Cardiac septum (tissue), 1 donor: ENCODE measurements around the gene PRDX2. TPM values are rescaled to one million over a fixed set of nuclear protein-coding genes. Genes with fewer than 3 reads are reported as not detected.

Experiments used
- DNase-seq: peaks from one replicate; pipeline ENCODE4 v3.0.0-alpha.2; 2020; ENCODE audit warnings: low spot score
- intact Hi-C: fragments of 100-400 bp; cut with DNase I; formaldehyde crosslinking; loops from one replicate; pipeline ENCODE4 v1.14.0; 2022
- total RNA-seq: library from RNA; stranded (reverse); fragmentation: NEBNext Ultra II Directional; extraction: Animal tissue kit (Norgen Biotek cat#: 25700); gene quantifications from one replicate; pipeline ENCODE4 v1.2.1, GENCODE V29; 2021
- donor health status: DM: no; HTN: no; CAD: no.

The PRDX2 gene
- total RNA-seq, 1 donor from 2014 or later: 595 TPM

- intact Hi-C loops: loop anchor here (5.0 to 10.0 kb wide), 3 partner anchors 34 to 1048 kb away; partner anchors contain the start of gene TNPO2
Observed at GRCh38 chr19:12796146-12797071, 5.2 kb downstream of the PRDX2 start.

DNA sequence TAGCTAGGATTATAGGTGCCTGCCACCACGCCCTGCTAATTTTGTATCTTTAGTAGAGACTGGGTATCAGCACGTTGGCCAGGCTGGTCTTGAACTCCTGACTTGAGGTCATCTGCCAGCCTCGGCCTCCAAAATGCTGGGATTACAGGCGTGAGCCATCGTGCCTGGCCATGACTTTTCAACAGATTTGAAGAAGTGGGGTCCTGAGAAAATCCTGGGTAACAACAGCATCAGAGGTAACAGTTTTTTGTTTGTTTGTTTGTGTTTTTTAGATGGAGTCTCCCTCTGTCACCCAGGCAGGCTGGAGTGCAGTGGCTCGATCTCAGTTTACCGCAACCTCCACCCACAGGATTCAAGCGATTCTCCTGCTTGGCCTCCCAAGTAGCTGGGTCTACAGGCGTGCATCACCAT, 6.6 kb downstream of the PRDX2 start:
- no peak for DNase-seq

More at GRCh38 chr19:12796146-12797071, 5.2 kb downstream of the PRDX2 start:
- peak; percentile 94 for DNase-seq

GRCh38 chr19:12794196-12794941, 7.2 kb downstream of the PRDX2 start:
- intact Hi-C loops: loop anchor here (1.0 to 10.0 kb wide), 3 partner anchors 16 to 1050 kb away; partner anchors contain the start of genes IER2 and STX10
- DNase-seq: no peak

More for the DNA sequence above, 6.6 kb downstream of the PRDX2 start:
- intact Hi-C loops: loop anchor here (1.0 to 10.0 kb wide), 5 partner anchors 17 to 1050 kb away; partner anchors contain the start of genes IER2, STX10 and TNPO2

DNA sequence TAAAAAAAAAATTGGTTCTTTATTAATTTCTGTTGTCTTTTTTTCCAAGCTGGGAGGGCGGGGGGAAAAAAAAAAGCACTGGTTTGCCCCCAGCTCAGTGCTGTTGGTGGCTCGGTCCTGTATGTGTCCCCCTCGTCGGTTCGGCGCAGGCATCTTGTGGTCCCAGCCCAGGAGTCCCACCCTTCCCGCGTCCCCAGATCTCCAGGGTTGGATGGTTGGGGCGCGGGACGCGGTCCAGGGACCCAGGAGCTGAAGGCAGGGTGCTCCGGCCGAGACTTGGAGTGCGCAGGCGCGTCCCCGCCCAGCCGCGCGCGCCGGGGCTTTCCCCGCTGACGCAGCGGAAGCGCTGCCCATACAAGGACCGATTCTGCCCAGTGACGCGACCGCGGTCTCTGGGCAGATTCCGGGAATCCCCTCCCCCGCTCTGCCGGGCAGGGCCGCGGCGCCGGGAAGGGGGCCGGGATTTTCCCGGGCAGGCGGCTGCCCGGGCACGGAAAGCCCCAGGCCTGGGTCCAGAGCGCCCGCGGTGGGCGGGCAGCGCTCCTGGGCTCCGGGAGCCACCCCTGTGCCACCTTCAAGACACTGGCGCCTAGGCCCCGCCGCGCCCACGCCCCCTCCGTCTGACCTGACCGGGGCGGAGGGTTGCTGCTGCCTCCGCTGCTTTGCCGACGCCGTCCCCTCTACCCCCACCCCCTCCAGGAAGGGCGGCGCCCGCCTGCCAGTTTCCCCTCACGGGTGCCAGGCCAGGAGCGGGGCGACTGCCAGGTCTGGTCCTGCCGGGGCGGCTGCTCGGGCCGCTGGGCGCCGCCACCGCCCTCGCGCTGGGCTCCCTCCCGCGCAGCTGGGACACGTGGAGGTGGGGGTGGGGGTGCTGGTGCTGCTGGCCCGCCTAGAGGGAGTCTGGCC, 8.1 kb downstream of the PRDX2 start:
- intact Hi-C loops: loop anchor here (1.0 to 10.0 kb wide), 3 partner anchors 15 to 1051 kb away; partner anchors contain the start of genes IER2 and STX10
- peak; percentile 96 for DNase-seq

DNA sequence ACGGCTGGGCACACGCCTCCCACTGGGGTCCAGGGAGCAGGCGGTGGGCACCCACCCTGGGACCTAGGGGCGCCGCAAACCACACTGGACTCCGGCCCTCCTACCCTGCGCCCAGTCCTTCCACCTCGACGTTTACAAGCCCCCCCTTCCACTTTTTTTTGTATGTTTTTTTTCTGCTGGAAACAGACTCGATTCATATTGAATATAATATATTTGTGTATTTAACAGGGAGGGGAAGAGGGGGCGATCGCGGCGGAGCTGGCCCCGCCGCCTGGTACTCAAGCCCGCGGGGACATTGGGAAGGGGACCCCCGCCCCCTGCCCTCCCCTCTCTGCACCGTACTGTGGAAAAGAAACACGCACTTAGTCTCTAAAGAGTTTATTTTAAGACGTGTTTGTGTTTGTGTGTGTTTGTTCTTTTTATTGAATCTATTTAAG, 8.7 kb downstream of the PRDX2 start:
- intact Hi-C loops: loop anchor here (5.0 to 10.0 kb wide), 2 partner anchors 359 to 1052 kb away; partner anchors contain the start of genes IER2 and STX10
- no peak for DNase-seq

DNA sequence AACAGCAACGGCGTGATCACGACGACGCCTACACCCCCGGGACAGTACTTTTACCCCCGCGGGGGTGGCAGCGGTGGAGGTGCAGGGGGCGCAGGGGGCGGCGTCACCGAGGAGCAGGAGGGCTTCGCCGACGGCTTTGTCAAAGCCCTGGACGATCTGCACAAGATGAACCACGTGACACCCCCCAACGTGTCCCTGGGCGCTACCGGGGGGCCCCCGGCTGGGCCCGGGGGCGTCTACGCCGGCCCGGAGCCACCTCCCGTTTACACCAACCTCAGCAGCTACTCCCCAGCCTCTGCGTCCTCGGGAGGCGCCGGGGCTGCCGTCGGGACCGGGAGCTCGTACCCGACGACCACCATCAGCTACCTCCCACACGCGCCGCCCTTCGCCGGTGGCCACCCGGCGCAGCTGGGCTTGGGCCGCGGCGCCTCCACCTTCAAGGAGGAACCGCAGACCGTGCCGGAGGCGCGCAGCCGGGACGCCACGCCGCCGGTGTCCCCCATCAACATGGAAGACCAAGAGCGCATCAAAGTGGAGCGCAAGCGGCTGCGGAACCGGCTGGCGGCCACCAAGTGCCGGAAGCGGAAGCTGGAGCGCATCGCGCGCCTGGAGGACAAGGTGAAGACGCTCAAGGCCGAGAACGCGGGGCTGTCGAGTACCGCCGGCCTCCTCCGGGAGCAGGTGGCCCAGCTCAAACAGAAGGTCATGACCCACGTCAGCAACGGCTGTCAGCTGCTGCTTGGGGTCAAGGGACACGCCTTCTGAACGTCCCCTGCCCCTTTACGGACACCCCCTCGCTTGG, 9.3 kb downstream of the PRDX2 start:
- DNase-seq: peak; percentile 87
- intact Hi-C loops: loop anchor here (5.0 to 10.0 kb wide), 2 partner anchors 360 to 1053 kb away; partner anchors contain the start of genes IER2 and STX10

DNA sequence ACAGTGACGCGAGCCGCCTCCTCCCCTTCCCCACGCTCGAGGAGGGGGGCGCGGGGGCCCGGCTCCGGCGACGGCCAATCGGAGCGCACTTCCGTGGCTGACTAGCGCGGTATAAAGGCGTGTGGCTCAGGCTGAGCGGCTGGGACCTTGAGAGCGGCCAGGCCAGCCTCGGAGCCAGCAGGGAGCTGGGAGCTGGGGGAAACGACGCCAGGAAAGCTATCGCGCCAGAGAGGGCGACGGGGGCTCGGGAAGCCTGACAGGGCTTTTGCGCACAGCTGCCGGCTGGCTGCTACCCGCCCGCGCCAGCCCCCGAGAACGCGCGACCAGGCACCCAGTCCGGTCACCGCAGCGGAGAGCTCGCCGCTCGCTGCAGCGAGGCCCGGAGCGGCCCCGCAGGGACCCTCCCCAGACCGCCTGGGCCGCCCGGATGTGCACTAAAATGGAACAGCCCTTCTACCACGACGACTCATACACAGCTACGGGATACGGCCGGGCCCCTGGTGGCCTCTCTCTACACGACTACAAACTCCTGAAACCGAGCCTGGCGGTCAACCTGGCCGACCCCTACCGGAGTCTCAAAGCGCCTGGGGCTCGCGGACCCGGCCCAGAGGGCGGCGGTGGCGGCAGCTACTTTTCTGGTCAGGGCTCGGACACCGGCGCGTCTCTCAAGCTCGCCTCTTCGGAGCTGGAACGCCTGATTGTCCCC, 10.1 kb downstream of the PRDX2 start, which contains the start of gene JUNB:
TSS of gene JUNB (plus strand) at position 142 of the 706 bp plus-strand sequence. CDS start at position 428, 286 bp downstream.
- DNase-seq: peak; percentile 100
- intact Hi-C loops: loop anchor here (5.0 to 10.0 kb wide), 2 partner anchors 361 to 1053 kb away; partner anchors contain the start of genes IER2 and STX10

- intact Hi-C loops: loop anchor here (5.0 to 10.0 kb wide), 2 partner anchors 362 to 1054 kb away; partner anchors contain the start of genes IER2 and STX10
- DNase-seq: no peak
Observed at GRCh38 chr19:12790628-12791344, 10.8 kb downstream of the PRDX2 start.

DNA sequence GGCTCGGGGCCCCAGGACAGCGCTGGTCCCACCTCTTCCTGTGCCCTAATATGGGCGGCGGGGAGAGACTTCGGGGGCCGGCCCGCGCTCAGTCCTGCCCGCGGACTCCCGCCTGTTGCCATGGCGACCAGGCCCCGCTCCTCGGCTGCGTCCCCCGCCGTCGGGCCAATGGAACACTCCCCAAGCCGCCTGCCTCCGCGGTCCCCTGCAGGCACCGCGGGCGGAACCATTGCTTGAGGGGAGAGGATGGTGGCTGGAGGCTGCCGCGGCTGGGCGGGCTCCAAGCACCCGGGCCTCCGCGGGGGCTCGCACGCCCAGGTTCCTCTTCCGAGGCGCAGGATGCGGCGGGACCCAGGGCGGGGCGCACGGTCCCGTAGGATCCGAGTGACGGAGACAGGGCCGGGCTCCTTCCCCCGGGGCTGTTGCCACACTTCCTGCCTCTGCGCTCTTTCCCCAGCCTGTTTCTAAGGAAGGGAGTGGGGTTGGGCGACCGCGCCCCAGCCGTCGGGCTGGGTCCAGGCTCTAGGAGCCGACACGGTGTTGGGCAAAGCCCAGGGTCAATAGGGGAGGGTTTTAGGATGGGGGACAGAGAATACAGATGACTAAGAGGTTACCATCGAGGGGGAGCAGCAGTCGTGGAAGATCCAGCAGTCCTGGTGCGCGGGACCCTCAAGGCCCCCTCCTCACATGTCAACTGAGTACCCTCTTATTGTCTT, 11.5 kb downstream of the PRDX2 start:
- intact Hi-C loops: loop anchor here (5.0 to 10.0 kb wide), 2 partner anchors 362 to 1055 kb away; partner anchors contain the start of genes IER2 and STX10
- peak; percentile 99 for DNase-seq

- intact Hi-C loops: no loop called here
- no peak for DNase-seq
Observed at GRCh38 chr19:12789098-12789903, 12.3 kb downstream of the PRDX2 start.

- peak; percentile 92 for DNase-seq
- intact Hi-C loops: no loop called here
Observed at GRCh38 chr19:12788682-12789097, 12.9 kb downstream of the PRDX2 start.

GRCh38 chr19:12788042-12788681, 13.4 kb downstream of the PRDX2 start:
- no peak for DNase-seq
- intact Hi-C loops: no loop called here

GRCh38 chr19:12787458-12787857, 14.1 kb downstream of the PRDX2 start:
- intact Hi-C loops: no loop called here
- no peak for DNase-seq

GRCh38 chr19:12786952-12787351, 14.6 kb downstream of the PRDX2 start:
- intact Hi-C loops: no loop called here
- DNase-seq: no peak
